Glomerular visceral epithelial cell (primary cell): ENCODE results near the gene PPP1R3F.
A peak's percentile ranks its signal among the peaks of the same experiment; 100 is the strongest.
"Not testable (repeated sequence)": the region's sequence is repeated elsewhere in the genome, so short reads cannot be mapped to it uniquely, and the experiment has no call there.

Experiments
- DNase-seq: peaks from one replicate; pipeline ENCODE4 v3.0.0-alpha.2; 2016; ENCODE audit errors: extremely low spot score

Gene PPP1R3F

GRCh38 chrX:49273181-49273727, 3.7 kb downstream of the PPP1R3F start:
- no peak for DNase-seq

- DNase-seq = no peak
Measured at GRCh38 chrX:49276207-49276606, 6.6 kb downstream of the PPP1R3F start.

GRCh38 chrX:49276671-49277534, 7.3 kb downstream of the PPP1R3F start:
- DNase-seq = no peak

- DNase-seq = no peak
Measured at GRCh38 chrX:49277535-49277830, 7.9 kb downstream of the PPP1R3F start.

- DNase-seq = no peak
Measured at GRCh38 chrX:49278081-49278480, 8.5 kb downstream of the PPP1R3F start.

GRCh38 chrX:49282647-49283011, 13.0 kb downstream of the PPP1R3F start:
- no peak for DNase-seq

GRCh38 chrX:49284212-49284611, 14.6 kb downstream of the PPP1R3F start:
- DNase-seq = no peak

- DNase-seq = no peak
Measured at GRCh38 chrX:49286136-49286535, 16.5 kb downstream of the PPP1R3F start.

- DNase-seq = no peak
Measured at GRCh38 chrX:49286581-49286980, 17.0 kb downstream of the PPP1R3F start.

GRCh38 chrX:49287665-49288064, 18.1 kb downstream of the PPP1R3F start:
- DNase-seq = no peak

GRCh38 chrX:49290215-49290614, 20.6 kb downstream of the PPP1R3F start:
- no peak for DNase-seq

GRCh38 chrX:49291615-49292337, 22.2 kb downstream of the PPP1R3F start:
- DNase-seq = peak; percentile 41

- DNase-seq = no peak
Measured at GRCh38 chrX:49292400-49293362, 23.1 kb downstream of the PPP1R3F start.

GRCh38 chrX:49299293-49299692, 29.7 kb downstream of the PPP1R3F start:
- not testable (repeated sequence) for DNase-seq

GRCh38 chrX:49300703-49301102, 31.1 kb downstream of the PPP1R3F start:
- DNase-seq = no peak

GRCh38 chrX:49303346-49303745, 33.8 kb downstream of the PPP1R3F start, which contains the start of gene GAGE10:
Gene GAGE10 (plus strand): TSS chrX:49303646. CDS start chrX:49304860, 1,214 bp downstream.
- DNase-seq = no peak

GRCh38 chrX:49307775-49308174, 38.2 kb downstream of the PPP1R3F start:
- not testable (repeated sequence) for DNase-seq

- no peak for DNase-seq
Measured at GRCh38 chrX:49308604-49309269, 39.1 kb downstream of the PPP1R3F start.

GRCh38 chrX:49309401-49309981, 39.9 kb downstream of the PPP1R3F start:
- DNase-seq = peak; percentile 13

GRCh38 chrX:49310371-49310770, 40.8 kb downstream of the PPP1R3F start:
- DNase-seq = no peak

- DNase-seq = no peak
Measured at GRCh38 chrX:49312176-49312575, 42.6 kb downstream of the PPP1R3F start.
